H54 (cell line): Measurements from ENCODE around the gene GADD45A.
"Not testable (repeated sequence)": the region's sequence is repeated elsewhere in the genome, so short reads cannot be mapped to it uniquely, and the experiment has no call there.

Experiments used
- DNase-seq: peaks from one replicate; pipeline ENCODE4 v3.0.0; 2011; ENCODE audit warnings: low spot score, mixed read lengths; ENCODE audit not compliant: insufficient read length
- FAIRE-seq: peaks from 3 replicates; lab custom pipeline; 2011; peaks lifted over from hg19 to GRCh38; lab: Jason Lieb, UNC
- POLR2A ChIP-seq: IDR thresholded peaks from 2 replicates; pipeline ENCODE4 v1.6.1; 2011; ENCODE audit warnings: low read depth, mild to moderate bottlenecking, low read length

GADD45A gene

DNA sequence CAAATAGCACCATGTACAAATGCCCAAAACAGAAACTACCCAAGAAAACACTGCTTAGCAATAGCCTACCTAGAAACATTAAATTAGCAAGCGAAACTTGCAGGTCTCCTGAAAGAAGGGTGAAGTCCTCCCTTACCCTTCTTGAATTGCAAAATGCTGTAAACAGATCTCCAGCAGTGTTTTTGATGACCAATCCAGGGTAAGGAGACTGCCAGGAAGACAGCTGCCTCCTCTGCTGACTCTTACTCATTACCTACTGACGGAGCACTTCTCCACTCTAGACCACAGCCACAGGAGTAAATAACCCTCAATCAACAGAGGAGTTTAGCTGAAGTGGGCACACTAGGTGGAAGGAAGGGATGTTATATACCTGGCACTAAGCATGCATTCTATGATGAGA is 32.2 kb upstream of the GADD45A start:
- peak; percentile 27 for DNase-seq
- TF ChIP-seq POLR2A: no peak
- peak; percentile 97 for FAIRE-seq

- FAIRE-seq (no peak), DNase-seq (no peak)
- no peak for TF ChIP-seq POLR2A
Measured at GRCh38 chr1:67653304-67653703, 31.7 kb upstream of the GADD45A start.

DNA sequence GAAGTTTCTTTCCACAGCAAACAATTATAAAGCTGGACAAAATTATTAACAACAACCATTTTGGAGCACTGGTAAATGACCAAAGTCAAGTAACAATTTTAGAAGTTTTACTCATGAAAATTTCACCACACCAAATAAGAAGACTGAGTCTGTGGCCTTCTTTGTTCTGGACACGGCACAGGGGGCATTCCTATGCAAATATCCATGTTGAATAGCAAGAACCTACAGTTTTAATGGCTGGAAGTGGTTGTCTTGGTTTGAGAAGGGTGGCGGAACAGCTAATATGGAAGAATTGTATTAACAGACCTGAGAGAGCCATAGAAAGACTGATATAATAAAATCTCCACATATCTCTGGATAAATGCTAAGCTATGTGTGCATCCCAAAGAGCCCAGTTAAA is 29.4 kb upstream of the GADD45A start:
- TF ChIP-seq POLR2A: no peak
- FAIRE-seq: no peak

GRCh38 chr1:67657152-67657551 is 27.8 kb upstream of the GADD45A start:
- FAIRE-seq, DNase-seq: not testable (repeated sequence)

More for the DNA sequence above, 29.4 kb upstream of the GADD45A start:
- no peak for DNase-seq

DNA sequence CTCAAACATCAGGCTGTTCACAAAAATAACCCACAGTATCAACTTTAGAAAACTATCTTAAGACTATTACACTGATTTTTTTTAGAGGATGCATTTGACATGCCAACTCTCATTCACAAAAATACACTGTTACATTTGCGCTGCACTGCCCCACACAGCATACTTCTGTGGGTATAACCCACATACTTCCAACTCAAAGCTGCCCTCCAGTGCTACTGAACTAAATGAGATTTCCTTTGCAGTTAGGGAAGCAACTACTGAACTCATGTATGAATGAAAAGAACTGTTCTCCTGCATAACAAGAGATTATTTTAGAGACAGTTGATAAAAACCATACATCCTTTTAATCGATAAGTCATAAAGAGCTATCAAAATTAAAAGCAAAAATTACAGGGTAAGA is 25.8 kb upstream of the GADD45A start:
- FAIRE-seq (no peak), DNase-seq (no peak)
- no peak for TF ChIP-seq POLR2A

- DNase-seq (no peak), FAIRE-seq (no peak)
- no peak for TF ChIP-seq POLR2A
Measured at GRCh38 chr1:67662884-67663283, 22.1 kb upstream of the GADD45A start.

DNA sequence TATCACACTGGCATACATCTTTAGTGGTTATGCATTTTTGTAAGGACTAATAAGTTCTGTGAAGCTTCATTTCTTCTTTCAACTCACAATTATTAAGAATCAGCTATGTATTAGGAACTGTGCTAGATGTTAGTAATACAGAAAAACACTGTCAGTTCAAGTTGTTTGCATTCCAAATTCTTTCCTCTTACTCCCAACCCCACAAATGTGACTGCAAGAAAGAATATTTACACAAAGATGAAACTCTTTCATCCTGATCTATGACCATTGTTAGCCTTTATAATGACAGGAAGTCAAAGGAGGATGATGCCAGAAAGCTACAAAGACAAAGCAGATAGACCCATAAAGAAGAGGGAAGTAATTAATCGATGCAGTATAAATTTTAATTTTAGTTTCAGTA is 21.0 kb upstream of the GADD45A start:
- no peak for DNase-seq
- peak; percentile 43 for FAIRE-seq
- no peak for TF ChIP-seq POLR2A

- not testable (repeated sequence) for DNase-seq, FAIRE-seq
Measured at GRCh38 chr1:67665307-67665706, 19.7 kb upstream of the GADD45A start.

GRCh38 chr1:67666636-67667035 is 18.4 kb upstream of the GADD45A start:
- DNase-seq (no peak), FAIRE-seq (no peak)
- TF ChIP-seq POLR2A: no peak

DNA sequence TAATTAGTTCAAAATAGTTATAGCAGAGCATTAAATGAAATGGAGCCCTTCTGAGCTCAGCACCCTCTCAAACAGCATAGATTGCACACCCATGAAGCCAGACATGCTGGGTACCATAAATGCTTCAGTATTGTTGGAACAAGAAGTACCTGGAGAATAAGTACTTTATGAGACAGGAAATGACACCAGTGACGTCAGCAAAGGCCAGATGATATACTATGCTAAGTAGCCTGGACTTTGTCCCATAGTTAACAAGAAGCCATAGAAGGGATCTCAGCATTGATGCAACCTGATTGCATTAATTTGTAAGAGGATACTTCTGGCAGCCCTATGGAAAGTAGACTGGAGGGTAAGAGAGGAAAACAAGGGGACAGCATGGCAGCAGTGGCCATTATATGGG is 16.3 kb upstream of the GADD45A start:
- no peak for TF ChIP-seq POLR2A
- DNase-seq (no peak), FAIRE-seq (no peak)

GRCh38 chr1:67672260-67672803 is 12.7 kb upstream of the GADD45A start:
- FAIRE-seq: no peak
- DNase-seq: no peak

GRCh38 chr1:67673468-67674201 is 11.4 kb upstream of the GADD45A start:
- no peak for TF ChIP-seq POLR2A
- FAIRE-seq (no peak), DNase-seq (no peak)

More at GRCh38 chr1:67672260-67672803, 12.7 kb upstream of the GADD45A start:
- no peak for TF ChIP-seq POLR2A

DNA sequence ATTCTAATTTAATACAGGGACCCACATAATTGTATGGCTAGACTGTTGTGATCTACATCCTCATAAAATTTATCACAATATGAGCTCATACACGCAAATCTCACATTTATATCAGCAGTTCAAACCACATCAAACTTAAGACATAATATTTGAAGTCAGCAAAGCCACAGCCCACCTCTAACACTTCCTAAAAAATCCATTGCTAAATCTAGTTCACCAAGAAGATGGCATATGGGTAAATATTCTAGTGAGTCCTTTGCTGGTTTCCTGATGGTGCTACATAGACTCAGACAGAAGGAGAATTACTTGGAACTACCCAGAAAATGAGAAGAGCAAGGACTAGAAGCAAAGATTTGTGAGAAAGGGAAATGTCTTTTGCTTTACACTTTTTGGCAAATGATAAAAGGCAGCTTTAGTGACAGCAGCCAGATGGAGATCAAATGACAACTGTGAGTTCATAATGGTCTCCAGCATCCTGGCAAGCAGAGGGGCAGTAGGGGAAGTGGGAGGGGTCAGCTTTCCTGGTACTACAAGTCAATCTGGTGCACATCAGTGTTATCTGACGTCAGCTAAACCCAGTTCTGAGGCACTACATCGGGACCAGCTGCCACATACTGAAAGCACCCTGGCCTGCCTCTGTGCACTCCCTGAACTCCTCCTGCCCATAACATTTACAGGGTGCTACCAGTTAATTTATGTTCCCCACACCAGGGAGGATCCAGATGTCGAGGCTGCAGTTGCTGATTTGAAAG is 10.6 kb upstream of the GADD45A start:
- FAIRE-seq: peak; percentile 81
- DNase-seq: no peak

GRCh38 chr1:67675800-67676199 is 9.2 kb upstream of the GADD45A start:
- no peak for FAIRE-seq
- no peak for TF ChIP-seq POLR2A
- no peak for DNase-seq

More for the DNA sequence above, 10.6 kb upstream of the GADD45A start:
- TF ChIP-seq POLR2A: no peak

- no peak for FAIRE-seq
- no peak for TF ChIP-seq POLR2A
- DNase-seq: no peak
Measured at GRCh38 chr1:67676287-67676686, 8.7 kb upstream of the GADD45A start.
